HPDE6-E6E7 (cell line): ENCODE measurements around the gene WDR37.
"Not testable (repeated sequence)": the region's sequence is repeated elsewhere in the genome, so short reads cannot be mapped to it uniquely, and the experiment has no call there.

ENCODE experiments used
- DNase-seq: peaks from one replicate; pipeline ENCODE4 v3.0.0; 2011; ENCODE audit warnings: missing footprints; ENCODE audit errors: extremely low spot score

The WDR37 gene

DNA sequence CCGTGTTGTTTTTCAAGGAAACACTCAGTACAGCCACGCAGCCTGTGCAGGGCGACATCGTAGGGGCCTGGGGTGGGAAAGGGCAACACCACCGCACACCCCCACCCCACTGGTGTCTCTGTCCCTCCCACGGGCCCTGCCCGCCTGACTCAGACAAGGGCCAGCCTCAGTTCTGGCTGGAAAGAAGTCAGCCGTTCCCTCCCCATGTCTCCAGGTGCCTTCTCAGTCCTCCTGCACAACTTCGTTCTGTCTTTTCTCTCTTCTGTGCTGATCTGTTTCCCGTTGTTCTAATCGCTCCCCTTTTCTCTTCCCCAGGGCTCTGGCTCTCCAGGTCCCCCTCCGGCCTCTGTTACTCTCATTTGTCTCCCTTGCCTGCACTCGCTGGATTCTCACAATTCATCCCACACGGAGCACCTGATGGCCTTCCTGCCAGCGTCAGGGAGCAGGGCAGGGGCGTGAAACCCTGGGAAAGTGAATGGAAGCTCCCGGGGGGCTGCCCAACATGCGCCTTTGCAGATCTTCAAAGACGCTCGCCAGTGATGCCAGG lies 97.7 kb downstream of the WDR37 start:
- no peak for DNase-seq

DNA sequence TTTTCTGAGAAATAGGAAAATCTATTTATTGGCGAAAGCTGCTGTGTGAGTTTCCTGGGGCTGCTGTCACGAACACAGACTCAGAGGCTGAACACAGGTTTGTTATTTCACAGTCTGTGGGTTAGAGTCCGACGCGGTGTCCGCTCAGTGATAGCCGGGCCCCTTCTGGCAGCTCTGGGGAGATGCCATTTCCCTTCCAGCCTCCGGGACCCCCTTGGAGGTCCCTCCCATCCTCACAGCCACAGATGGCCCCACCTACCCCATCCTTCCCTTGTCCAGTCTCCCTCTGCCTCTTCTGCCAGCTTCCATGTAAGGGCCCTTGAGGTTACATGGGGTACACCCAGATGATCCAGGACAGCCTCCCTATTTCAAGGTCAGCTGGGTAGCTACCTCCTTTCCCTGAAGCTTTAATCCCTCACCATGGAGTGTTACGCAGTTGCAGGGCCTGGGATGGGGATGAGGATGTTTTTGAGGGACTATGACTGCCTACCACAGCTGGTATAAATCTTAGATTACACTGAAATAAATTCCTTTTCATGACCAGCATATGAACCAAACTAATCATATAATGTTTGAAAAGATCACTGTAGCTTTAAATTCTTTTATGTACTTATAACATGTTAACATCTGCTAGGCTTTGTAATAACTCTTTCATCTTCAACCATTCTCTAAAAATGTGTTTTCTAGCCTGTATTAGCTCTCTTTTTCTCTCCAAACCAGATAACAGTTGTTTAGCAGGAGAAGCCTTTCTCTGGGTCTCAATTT lies 98.5 kb downstream of the WDR37 start:
- no peak for DNase-seq

DNA sequence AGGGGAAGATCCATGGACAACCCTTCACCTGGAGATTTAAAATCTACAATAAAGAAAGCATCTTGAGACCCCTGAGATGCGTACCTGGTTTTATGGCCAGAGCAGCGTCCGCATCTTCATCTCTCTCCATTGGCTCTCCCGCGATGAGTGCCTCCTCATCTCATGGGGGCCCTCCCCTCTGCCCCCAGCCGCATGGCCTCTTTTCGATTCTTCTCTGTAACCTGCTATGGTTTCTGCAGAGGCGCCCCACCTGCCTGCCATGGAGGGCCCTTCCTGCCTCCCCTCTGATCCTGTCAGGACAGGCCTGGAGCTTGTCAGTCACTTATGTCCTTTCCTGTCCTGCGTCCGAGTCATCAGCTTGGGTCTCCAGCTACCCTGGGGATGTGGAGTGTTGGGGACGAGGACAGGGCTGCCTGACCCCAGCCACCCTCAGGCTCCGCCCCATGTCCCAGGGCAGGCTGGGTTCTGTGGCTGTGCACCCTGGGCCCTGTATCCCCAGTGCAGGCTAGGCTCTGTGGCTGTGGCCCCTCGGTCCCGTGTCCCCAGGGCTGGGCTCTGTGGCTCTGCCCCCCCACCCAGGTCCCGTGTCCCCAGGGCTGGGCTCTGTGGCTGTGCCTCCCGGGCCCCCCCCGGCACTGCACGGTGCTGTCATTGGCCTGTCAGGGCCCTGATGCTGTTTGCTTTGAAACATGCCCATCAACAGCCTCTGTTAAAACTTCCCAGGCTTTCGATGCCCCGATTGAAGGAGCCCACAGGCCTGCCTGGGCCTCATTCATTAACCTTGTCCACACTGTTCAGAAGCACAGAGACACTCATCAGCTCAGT lies 99.8 kb downstream of the WDR37 start:
- no peak for DNase-seq

DNA sequence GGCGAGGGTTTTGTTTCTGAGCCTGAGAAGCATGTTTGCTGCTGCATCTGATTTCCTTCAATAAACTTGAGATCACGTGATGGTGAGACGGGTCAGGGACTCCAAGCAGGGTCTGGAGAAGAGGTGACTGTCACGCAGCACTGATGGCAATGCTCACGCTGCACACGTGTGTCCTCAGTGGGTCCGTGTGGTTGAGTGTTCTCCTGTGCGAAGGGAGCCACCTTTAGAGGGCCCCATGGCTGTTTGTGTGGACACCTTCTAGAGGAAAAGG lies 100.4 kb downstream of the WDR37 start:
- no peak for DNase-seq

DNA sequence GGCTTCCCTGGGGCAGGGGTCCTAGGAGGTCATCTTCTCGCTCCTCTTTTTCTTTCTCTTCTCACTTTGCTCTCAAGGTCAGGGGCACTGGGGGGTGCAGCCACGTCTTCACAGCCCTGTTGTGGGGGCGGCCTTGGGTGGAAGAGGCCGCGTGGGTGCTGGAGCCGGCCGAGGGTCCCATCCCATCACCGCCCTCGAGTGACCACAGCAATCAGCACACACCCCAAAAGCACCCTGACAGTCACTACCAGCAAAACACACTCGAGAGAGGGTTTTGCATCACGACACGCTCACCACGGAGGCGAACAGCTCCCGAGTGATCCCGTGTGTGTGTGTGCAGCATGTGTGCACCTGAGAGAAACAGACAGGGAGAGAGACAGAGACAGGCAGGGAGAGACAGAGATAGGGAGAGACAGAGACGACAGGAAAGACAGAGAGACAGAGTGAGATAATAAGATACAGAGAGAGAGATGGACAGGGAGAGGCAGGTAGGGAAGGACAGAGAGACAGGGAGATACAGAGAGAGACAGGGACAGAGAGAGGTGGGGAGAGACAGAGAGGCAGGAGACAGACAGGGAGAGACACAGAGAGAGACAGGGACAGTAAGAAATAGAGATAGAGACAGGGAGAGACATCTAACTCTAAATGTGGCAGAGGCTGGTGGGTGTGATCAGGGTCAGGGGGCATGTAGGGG lies 100.9 kb downstream of the WDR37 start:
- DNase-seq, result no peak

DNA sequence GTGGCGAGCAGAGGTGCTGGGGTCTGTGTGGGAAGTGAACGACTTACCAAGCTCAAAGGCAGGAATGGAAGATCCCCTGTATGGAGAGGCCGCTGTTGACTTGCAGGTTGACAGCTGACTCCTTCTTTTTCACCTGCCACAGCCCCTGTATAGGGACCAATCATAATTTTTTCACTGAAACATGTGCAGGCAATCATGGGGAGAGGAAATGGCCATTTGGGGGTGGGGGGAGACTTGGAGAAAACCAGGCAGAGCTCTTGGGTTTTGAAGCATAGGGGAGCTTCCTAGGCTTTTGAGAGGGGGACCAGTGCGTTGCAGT lies 101.4 kb downstream of the WDR37 start:
- DNase-seq, result no peak

DNA sequence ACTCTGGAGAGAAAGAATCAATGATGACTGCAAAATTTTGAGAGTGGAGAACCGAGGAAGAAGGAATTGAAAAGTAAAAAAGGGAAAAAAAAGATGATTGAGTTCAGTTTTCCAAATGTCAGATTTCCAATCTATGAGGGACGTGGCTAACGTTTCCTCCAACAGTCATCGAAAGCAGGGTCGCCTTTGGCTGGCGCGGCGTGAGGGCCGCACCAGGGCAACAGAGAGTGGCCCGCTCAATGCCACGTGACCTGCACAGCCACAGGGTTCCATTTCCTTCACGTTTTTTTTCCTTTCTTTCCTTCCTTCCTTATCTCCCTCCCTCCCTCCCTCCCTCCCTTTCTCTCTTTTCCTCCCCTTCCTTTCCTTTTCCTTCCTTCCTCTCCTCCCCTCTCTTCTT lies 101.9 kb downstream of the WDR37 start:
- no peak for DNase-seq

DNA sequence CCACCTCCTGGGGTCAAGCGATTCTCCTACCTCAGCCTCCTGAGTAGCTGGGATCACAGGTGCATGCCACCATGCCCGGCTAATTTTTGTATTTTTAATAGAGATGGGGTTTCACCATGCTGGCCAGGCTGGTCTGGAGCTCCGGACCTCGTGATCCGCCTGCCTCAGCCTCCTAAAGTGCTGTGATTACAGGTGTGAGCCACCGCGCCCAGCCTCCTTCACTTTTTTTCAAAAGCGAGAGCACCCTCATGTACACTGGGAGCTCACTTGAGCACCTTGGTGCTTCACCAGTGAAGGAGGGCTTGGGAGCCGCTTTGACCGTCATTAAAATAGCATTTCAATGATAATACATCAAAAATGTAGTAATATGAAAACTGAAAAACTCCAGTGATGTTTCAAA lies 102.4 kb downstream of the WDR37 start:
- DNase-seq, result not testable (repeated sequence)

DNA sequence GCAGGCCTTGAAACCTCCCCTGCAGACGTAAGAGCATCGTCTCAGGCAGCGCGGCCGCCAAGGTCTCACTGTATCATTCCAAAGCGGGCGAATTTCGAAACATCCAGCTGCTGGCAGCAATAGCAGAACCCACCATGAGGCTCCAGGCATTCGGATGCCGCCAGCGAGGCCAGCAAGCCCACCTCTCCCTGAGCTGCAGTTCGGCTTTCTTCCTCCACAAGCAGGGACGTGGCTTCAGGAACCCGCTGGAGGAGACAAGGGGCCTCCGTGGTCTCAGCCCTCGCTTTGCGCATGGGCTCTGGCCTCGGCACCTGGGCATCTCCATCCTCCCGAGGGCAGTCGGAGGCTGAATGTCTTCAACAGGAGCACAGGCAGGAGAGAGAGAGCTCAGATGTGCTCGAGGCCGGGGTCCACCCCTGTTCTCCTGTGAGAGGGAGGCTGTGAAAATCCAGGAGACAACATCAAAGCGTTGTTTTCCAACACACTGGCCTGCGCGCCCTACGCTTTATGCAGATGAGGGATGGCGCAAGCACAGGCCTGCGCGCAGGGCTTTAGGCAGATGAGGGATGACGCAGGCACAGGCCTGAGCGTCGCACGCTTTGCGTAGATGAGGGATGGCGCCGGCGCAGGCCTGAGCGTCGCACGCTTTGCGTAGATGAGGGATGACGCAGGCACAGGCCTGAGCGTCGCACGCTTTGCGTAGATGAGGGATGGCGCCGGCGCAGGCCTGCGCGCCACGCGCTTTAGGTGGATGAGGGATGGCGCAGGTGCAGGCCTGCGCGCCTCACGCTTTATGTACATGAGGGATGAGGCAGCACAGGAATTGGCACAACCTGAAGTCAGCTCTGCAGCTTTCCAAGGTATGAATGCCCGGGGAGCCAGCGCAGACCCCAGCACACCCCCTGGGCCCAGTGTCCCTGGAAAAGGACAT lies 103.2 kb downstream of the WDR37 start:
- DNase-seq, result no peak

DNA sequence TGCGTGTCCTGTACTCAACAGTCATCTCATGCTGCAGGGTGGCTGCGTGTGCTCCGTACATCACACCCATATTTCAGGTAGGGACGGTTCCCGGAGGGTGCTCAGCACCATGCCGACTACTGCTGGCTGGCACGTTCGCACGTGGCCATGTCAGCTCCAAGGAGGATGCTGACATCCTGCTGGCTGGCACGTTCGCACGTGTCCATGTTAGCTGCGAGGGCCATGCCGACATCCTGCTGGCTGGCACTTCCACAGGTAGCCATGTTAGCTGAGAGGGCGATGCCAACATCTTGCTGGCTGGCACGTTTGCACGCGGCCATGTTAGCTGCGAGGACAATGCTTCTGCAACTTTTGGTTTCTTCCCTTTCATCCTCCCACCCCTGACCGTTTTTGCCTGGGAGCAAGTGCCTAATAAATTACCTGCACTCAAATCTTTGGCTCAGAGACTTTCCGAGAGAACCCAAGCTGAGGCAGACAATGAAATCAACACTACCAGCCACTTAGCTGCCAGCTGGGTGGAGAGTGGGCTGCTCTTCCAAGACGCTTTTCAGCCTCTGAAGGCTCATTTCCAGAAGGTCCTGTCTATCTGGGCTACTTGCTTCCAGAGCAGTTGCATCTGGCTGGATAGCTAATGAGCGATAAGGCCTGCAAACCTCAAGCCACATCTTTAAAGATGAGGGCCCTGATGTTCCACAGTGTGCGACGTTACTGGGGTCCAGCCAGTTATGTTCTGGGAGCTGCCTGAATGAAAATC lies 104.6 kb downstream of the WDR37 start:
- DNase-seq, result no peak

DNA sequence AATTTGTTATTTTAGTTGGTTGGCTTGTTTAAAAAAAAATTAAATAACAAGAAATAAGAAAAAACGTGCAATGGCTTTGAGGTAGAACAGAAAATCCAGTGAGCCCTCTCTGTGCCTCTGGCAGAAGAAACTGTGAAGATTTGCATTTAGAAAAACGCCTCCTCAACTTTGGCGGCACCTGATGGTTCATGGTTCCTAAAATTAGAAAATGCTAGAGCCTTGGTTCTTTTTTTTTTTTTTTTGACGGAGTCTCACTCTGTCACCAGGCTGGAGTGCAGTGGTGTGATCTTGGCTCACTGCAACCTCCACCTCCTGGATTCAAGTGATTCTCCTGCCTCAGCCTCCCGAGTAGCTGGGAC lies 105.1 kb downstream of the WDR37 start:
- not testable (repeated sequence) for DNase-seq

DNA sequence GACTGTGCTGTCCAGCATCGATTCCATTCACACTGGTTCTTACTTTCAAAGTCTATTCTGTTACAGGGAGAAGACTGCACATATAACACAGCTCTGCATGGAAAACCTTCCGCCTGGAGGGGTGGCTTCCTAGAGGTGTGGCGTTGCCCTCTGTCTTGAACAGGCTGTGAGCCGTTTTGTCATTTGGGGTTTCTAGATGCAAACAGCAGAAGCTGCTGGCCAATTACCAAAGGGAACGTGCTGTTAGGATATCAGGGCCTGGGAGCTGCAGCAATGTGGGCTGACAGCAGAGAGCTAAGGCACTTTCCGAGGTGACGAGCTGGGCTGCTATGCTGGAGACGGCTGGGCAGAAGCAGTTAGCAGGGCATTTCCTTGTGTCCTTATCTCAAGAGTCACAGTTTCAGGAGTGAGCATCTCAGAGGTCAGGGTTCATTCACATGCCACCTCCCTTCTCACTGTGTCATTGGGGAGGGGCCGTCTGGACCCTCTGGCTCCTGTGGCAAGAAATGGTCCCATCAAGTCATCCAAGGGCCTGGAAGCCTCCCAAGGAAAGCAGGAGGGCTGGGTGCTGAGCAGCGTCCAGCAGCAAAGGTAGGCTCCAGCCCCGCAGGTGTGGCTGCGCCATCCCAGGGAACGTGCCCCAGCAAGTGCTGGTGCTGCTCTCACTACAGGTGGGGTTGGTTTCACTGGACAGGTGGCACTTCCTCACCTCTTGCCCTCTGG lies 106.5 kb downstream of the WDR37 start:
- DNase-seq, result no peak

DNA sequence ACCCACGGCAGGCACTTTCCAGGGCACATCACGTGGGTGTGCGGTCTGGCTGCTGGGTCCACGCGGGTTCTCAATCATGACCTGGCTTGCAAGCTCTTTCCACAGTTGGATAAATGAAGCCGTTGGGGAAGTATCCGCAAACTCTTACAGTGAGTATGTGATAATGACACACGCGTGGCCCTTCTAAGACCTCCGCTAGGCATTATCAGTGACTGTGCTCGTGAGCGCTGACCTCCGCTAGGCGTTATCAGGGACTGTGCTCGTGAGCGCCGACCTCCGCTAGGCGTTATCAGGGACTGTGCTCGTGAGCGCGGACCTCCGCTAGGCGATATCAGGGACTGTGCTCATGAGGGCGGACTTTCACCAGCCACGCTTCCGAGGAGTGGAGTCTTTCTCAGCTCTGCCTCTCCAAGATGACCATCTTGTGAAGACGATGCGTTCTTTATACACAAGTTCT lies 107.0 kb downstream of the WDR37 start:
- no peak for DNase-seq

DNA sequence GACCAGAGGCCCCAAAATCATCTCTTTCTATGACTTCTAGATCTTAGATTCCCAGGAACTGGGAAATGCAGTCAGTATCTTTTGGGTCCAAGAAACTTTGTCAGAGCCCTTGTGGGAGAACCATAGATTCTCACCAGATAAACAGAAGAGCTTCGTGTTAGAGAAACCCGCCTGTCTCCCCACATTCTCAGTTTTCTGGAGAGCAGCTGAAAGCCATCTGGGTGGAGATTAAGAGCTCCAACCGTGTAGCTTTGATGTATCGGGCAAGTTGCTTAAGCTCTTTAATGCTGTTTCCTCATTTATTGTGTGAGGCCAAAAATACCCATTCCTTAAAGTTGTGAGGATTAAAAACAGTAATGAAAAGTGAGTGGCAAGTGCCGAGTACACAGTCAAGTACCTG lies 107.6 kb downstream of the WDR37 start:
- no peak for DNase-seq

DNA sequence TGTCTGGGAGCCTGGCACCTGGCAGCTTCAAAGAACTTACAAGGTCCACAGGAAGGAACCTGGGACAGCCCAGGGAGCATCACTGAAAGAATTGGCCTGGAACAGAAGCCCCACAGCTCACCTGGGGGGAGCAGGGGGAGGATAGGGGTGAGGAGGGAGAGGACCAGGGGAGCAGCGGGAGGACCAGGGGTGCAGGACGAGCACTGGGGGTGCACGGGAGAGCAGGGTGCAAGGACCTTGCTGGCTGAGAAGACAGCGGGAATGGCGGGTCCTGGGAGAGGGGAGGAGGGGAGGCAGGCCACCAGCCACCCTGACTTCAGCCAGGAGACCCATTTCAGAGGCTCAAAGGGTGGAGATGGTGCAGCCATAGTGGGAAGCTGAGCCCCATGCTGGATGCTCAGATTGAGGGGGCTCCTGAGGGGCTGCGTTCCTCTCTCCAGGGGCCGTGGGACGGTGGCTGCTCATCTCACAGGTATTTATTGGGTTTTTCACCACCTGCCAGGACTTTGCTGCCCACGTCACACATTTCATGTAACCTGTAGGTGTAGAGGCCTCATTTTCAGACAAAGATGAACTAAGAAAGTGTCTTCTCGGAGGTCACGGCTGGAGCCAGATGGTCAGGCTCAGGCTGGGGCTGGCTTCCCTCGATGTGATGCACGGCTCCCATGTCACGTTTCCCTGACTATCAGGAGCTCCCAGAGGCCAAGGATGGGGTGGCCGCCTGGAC lies 110.1 kb downstream of the WDR37 start:
- DNase-seq, result no peak

DNA sequence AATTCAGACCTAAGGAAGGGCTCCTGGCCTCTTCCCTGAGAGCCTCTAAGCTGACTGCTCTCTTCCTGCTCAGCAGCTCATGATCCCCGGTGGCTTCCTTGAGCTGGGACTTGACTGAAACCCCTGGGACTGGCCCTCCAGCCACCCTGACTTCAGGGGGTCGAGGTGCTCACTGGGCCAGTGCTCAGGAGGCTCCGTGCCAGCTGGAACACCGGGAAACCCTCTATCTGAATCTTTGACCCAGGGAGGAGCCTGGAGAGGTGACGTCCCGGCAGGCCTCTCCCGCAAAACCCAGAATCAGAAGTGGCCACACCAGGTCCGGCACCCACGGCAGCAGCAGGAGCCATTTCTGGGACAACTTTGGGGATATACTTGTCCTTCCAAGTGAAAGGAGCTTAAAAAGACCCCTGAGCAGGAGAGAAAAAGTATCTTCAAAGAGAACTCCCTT lies 110.7 kb downstream of the WDR37 start:
- no peak for DNase-seq

DNA sequence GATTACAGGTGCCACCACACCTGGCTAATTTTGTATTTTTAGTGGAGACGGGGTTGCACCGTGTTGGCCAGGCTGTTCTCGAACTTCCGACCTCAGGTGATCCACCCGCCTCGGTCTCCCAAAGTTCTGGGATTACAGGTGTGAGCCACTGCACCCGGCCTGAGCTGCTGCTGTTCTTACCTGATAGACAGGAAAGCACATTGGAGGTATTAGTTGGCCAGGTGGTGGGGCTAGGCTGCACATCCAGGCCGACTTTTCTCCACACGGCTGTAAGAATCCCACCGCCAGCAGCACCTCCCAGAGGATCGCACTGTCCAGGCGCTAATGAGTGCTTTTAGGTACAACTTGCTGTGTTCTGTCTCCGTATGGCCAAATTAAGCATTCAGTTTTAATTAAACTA lies 112.6 kb downstream of the WDR37 start:
- DNase-seq, result no peak

DNA sequence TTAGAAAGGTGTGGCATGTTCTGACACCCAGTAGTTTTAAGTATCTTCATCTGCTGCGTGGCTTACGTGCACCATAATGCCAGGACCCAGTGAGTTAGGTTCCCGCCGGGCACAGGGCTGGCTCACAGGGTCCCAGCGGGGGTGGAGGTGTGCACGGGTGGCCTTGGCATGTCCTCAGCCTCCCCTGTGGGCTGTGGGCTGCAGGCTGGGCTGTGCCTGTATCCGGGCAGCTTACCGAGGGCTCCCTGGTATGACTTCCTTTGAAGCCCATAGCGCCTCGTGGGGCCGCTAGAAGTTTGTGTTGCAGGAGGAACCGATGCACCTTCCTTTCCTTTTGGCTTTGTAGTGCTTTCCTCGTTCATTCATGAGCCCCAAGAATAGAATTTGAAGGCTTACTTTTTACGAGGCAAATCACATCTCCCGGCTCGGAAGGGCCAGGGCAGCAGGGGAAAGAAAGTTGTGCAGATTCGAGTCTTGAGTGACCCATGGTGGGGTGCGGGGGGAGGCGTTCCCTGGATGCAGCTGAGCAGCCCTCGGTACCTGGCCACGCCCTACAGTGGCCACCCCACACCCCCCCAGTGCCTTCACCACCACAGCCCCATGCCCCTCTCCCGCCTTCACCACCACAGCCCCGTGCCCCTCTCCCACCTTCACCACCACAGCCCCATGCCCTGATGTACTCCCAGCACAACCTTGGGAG lies 113.2 kb downstream of the WDR37 start:
- no peak for DNase-seq
